Measurements from ENCODE around the gene SDHD. TPM values are rescaled to one million over a fixed set of nuclear protein-coding genes. Genes with fewer than 3 reads are reported as not detected.

The SDHD gene
- total RNA-seq, 1 donor from 2014 or later, result 67.9 TPM

DNA sequence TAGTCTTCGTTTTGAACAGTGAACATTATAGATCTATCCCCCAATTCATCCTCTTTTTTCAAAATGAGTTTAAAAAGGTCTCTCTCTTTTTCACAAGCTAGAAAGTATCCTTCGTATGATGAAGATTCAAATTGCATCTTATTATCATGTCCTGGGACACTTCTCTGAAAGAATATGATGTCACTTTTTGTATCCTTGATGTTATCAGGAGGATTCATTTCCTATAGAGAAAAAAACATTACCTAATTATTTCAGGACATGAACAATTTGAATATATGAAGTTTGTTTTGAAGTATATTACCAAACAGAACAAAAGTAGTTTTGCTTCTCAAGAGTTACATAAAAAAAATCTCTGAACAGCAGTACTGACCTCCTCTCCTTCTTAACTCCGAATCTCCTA is 56.9 kb downstream of the SDHD start:
- Mint-ChIP-seq H3K36me3 (no peaks in the 10 kb centered on the region), H3K27ac (no peak overlapping the region), H3K27me3 (no peaks in the 10 kb centered on the region), H3K4me3 (no peak overlapping the region), H3K9me3 (no peaks in the 10 kb centered on the region), H3K4me1 (ENCODE audit: unreplicated experiment) (no peaks in the 10 kb centered on the region)
- TF ChIP-seq, protein P1, sequence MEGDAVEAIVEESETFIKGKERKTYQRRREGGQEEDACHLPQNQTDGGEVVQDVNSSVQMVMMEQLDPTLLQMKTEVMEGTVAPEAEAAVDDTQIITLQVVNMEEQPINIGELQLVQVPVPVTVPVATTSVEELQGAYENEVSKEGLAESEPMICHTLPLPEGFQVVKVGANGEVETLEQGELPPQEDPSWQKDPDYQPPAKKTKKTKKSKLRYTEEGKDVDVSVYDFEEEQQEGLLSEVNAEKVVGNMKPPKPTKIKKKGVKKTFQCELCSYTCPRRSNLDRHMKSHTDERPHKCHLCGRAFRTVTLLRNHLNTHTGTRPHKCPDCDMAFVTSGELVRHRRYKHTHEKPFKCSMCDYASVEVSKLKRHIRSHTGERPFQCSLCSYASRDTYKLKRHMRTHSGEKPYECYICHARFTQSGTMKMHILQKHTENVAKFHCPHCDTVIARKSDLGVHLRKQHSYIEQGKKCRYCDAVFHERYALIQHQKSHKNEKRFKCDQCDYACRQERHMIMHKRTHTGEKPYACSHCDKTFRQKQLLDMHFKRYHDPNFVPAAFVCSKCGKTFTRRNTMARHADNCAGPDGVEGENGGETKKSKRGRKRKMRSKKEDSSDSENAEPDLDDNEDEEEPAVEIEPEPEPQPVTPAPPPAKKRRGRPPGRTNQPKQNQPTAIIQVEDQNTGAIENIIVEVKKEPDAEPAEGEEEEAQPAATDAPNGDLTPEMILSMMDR (conservative IDR thresholded peaks at IDR 0.05), result no peak
- no peak for DNase-seq (ENCODE audit: extremely low spot score, unreplicated experiment)

Other genes starting within 250 kb of the SDHD start
- gene ALG9, start 215.3 kb upstream of the SDHD start, total RNA-seq (ENCODE audit: low replicate concordance), result 26.0 and 44.0 TPM in 2 replicates
- 2.6 and 2.9 TPM in 2 replicates for gene FDXACB1, start 207.7 kb upstream of the SDHD start, total RNA-seq (ENCODE audit: low replicate concordance)
- 24.0 and 29.5 TPM in 2 replicates for gene CFAP68, start 207.3 kb upstream of the SDHD start, total RNA-seq (ENCODE audit: low replicate concordance)
- gene CRYAB, start 175.1 kb upstream of the SDHD start, total RNA-seq (ENCODE audit: low replicate concordance), result 0.48 TPM in 1 of 2 replicates, not detected in the other
- gene HSPB2, start 174.1 kb upstream of the SDHD start, total RNA-seq (ENCODE audit: low replicate concordance), result not detected in 2 replicates
- gene C11orf52, start 168.0 kb upstream of the SDHD start, total RNA-seq (ENCODE audit: low replicate concordance), result 1.8 and 7.6 TPM in 2 replicates
- gene DIXDC1, start 149.5 kb upstream of the SDHD start, total RNA-seq (ENCODE audit: low replicate concordance), result 4.8 and 22.0 TPM in 2 replicates
- 43.8 and 46.8 TPM in 2 replicates for gene DLAT, start 61.5 kb upstream of the SDHD start, total RNA-seq (ENCODE audit: low replicate concordance)
- 3.1 and 5.5 TPM in 2 replicates for gene PIH1D2, start 12.9 kb upstream of the SDHD start, total RNA-seq (ENCODE audit: low replicate concordance)
- gene NKAPD1, start 12.6 kb upstream of the SDHD start, total RNA-seq (ENCODE audit: low replicate concordance), result 27.4 and 31.2 TPM in 2 replicates
- gene TIMM8B, start 117 bp upstream of the SDHD start, total RNA-seq (ENCODE audit: low replicate concordance), result 80.0 and 84.9 TPM in 2 replicates
- gene IL18, start 77.2 kb downstream of the SDHD start, total RNA-seq (ENCODE audit: low replicate concordance), result 0.94 and 1.3 TPM in 2 replicates
- not detected in 2 replicates for gene TEX12, start 80.5 kb downstream of the SDHD start, total RNA-seq (ENCODE audit: low replicate concordance)
- gene BCO2, start 88.6 kb downstream of the SDHD start, total RNA-seq (ENCODE audit: low replicate concordance), result 2.2 and 2.7 TPM in 2 replicates
- 27.3 and 35.1 TPM in 2 replicates for gene PTS, start 139.6 kb downstream of the SDHD start, total RNA-seq (ENCODE audit: low replicate concordance)
- not detected in 2 replicates for gene PLET1, start 174.0 kb downstream of the SDHD start, total RNA-seq (ENCODE audit: low replicate concordance)